Measurements from ENCODE around the gene ZNF318. TPM values are rescaled to one million over a fixed set of nuclear protein-coding genes. Genes with fewer than 3 reads are reported as not detected.

ZNF318 gene
- total and polyA plus RNA-seq, 2 donors (not counting 3 experiments of a cell fraction or from before 2014, with no cell fraction given) = 7.1 to 13.6 TPM

GRCh38 chr6:43290905-43291355, 78.5 kb downstream of the ZNF318 start:
- no peak overlapping the region for H2AFZ ChIP-seq (ENCODE audit: low read depth, low read length)
- H3K4me3 ChIP-seq (replicated peaks in 1 of 3; ENCODE audit: insufficient read depth in 1 of 3, low read depth in 1 of 3, low read length in 3 of 3) = no peak overlapping the region
- H3K27me3 ChIP-seq (ENCODE audit: control insufficient read depth in 2 of 2, insufficient read depth in 2 of 2, low read length in 2 of 2) = peaks cover 2 to 14% of the 10 kb centered on the region in 2 experiments
- dilution Hi-C loops (cut with MboI; ENCODE audit: extremely low pct_ligation_motif_present, low sequenced_read_pairs) = no loop called here
- no peaks in the 10 kb centered on the region for H3K4me1 ChIP-seq (ENCODE audit: control insufficient read depth, extremely low read depth, insufficient read depth, low read length)
- BruUV-seq (replicated peaks) = no TSS peak
- intact Hi-C loops (cut with micrococcal nuclease) = no loop called here
- no peak for TF ChIP-seq EZH2 (IDR thresholded peaks at IDR 0.05; ENCODE audit: borderline replicate concordance, low read depth, low read length, severe bottlenecking)
- TF ChIP-seq FOS (IDR thresholded peaks at IDR 0.05; ENCODE audit: borderline replicate concordance, insufficient read depth, low read length) = no peak
- no peak for TF ChIP-seq POLR2A (IDR thresholded peaks at IDR 0.05; ENCODE audit: low read depth, low read length)
- TF ChIP-seq GATA2 (IDR thresholded peaks at IDR 0.05; ENCODE audit: insufficient read depth, insufficient read length, low read depth, low read length) = no peak
- no peak for TF ChIP-seq POLR2AphosphoS5 (IDR thresholded peaks at IDR 0.05; ENCODE audit: insufficient read depth, low read depth, low read length)
- no peak for TF ChIP-seq MYC (IDR thresholded peaks at IDR 0.05; ENCODE audit: low read depth, low read length)
- TF ChIP-seq, protein P1, sequence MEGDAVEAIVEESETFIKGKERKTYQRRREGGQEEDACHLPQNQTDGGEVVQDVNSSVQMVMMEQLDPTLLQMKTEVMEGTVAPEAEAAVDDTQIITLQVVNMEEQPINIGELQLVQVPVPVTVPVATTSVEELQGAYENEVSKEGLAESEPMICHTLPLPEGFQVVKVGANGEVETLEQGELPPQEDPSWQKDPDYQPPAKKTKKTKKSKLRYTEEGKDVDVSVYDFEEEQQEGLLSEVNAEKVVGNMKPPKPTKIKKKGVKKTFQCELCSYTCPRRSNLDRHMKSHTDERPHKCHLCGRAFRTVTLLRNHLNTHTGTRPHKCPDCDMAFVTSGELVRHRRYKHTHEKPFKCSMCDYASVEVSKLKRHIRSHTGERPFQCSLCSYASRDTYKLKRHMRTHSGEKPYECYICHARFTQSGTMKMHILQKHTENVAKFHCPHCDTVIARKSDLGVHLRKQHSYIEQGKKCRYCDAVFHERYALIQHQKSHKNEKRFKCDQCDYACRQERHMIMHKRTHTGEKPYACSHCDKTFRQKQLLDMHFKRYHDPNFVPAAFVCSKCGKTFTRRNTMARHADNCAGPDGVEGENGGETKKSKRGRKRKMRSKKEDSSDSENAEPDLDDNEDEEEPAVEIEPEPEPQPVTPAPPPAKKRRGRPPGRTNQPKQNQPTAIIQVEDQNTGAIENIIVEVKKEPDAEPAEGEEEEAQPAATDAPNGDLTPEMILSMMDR (IDR thresholded peaks at IDR 0.05; ENCODE audit: extremely low read depth in 1 of 2, insufficient read depth in 1 of 2, low read depth in 1 of 2, low read length in 2 of 2) = no peak
- no peak for TF ChIP-seq JUN (IDR thresholded peaks at IDR 0.05; ENCODE audit: borderline replicate concordance, insufficient read depth, insufficient read length, low read depth)
- no peak for TF ChIP-seq MAX (IDR thresholded peaks at IDR 0.05; ENCODE audit: insufficient read depth, insufficient read length)
- no peak for DNase-seq (ENCODE audit: low read depth, low spot score)
- H3K27ac ChIP-seq (ENCODE audit: insufficient read depth, low read depth, low read length) = no peak overlapping the region
- H3K36me3 ChIP-seq (ENCODE audit: control insufficient read depth in 2 of 2, extremely low read depth in 1 of 2, insufficient read depth in 2 of 2, low read length in 2 of 2) = no peaks in the 10 kb centered on the region
- no peak overlapping the region for H3K9ac ChIP-seq (replicated peaks; ENCODE audit: extremely low read depth, insufficient read depth, low read length)
- H3K9me1 ChIP-seq (replicated peaks; ENCODE audit: control insufficient read depth, extremely low read depth, insufficient read depth, low read length) = no peaks in the 10 kb centered on the region
- ChIA-PET POLR2A (no interaction called here), CTCF (interaction anchor here (1.8 kb wide), 1 partner anchor 14 kb away, joined by 3 read pairs; no protein-coding TSS in a partner anchor)
- FAIRE-seq = no peak
- no peaks in the 10 kb centered on the region for H3K9me3 ChIP-seq (replicated peaks; ENCODE audit: control insufficient read depth, insufficient read depth, low read length)
- H3K79me2 ChIP-seq (ENCODE audit: control insufficient read depth, insufficient read depth, low read length) = no peaks in the 10 kb centered on the region
- no peak overlapping the region for H3K4me2 ChIP-seq (ENCODE audit: insufficient read depth, low read length)
- H4K20me1 ChIP-seq (replicated peaks; ENCODE audit: control insufficient read depth, extremely low read depth, insufficient read depth, low read length) = no peaks in the 10 kb centered on the region
